Mesodermal cell (in vitro differentiated cells): ENCODE results near the gene SPATA12.
A peak's percentile ranks its signal among the peaks of the same experiment; 100 is the strongest.

Source experiments
- H3K27ac ChIP-seq: 2 replicates; pipeline ENCODE4 v1.7.0; 2013; ENCODE audit warnings: mild to moderate bottlenecking, low read depth, low read length, moderate library complexity; ENCODE audit not compliant: severe bottlenecking
- H3K36me3 ChIP-seq: 2 replicates; pipeline ENCODE4 v1.7.1; 2013; ENCODE audit warnings: mild to moderate bottlenecking, low read length, moderate library complexity; ENCODE audit not compliant: control insufficient read depth, insufficient read depth
- H3K4me1 ChIP-seq: one replicate; pipeline ENCODE4 v1.7.1; 2013; ENCODE audit warnings: mild to moderate bottlenecking, low read length; ENCODE audit not compliant: insufficient read depth, control insufficient read depth, poor library complexity, severe bottlenecking
- H3K4me3 ChIP-seq: 2 replicates; pipeline ENCODE4 v1.7.0; 2013; ENCODE audit warnings: low read length, control low read depth, mild to moderate bottlenecking; ENCODE audit not compliant: insufficient read depth, poor library complexity, severe bottlenecking; ENCODE audit errors: extremely low read depth
- H3K9me3 ChIP-seq: 2 replicates; pipeline ENCODE4 v1.7.1; 2013; ENCODE audit warnings: mild to moderate bottlenecking, low read length, moderate library complexity; ENCODE audit not compliant: control insufficient read depth
- WGBS, 2 experiments: methylation state at CpG; one replicate each; pipeline ENCODE4 v1.1.5; 2013; ENCODE audit warnings: missing lambda C conversion rate in 2 of 2; ENCODE audit not compliant: insufficient coverage in 2 of 2; 5-methylcytosine and 5-hydroxymethylcytosine counted together

Gene SPATA12

GRCh38 chr3:57110798-57111197 lies 50.3 kb downstream of the SPATA12 start:
- Histone ChIP-seq H3K9me3 (no peaks in the 10 kb centered on the region), H3K4me1 (peaks cover 15% of the 10 kb centered on the region), H3K4me3 (no peak overlapping the region), H3K36me3 (peaks cover 63% of the 10 kb centered on the region), H3K27ac (no peak overlapping the region)
- WGBS, 2 experiments, result 86 to 94% methylated on average over 10 to 11 of the region's 14 CpGs

- 94% methylated on average over 3 to 4 of the region's 5 CpGs for WGBS, 2 experiments
- H3K9me3 ChIP-seq, result no peaks in the 10 kb centered on the region
- peak overlapping the region; percentile 53 for H3K27ac ChIP-seq
- H3K4me3 ChIP-seq, result no peak overlapping the region
- peaks cover 15% of the 10 kb centered on the region for H3K4me1 ChIP-seq
- H3K36me3 ChIP-seq, result peaks cover 52% of the 10 kb centered on the region
Observed at GRCh38 chr3:57112206-57112605, 51.7 kb downstream of the SPATA12 start.

- Histone ChIP-seq H3K4me3 (no peak overlapping the region), H3K27ac (no peak overlapping the region), H3K36me3 (peaks cover 37% of the 10 kb centered on the region), H3K4me1 (peaks cover 9% of the 10 kb centered on the region), H3K9me3 (no peaks in the 10 kb centered on the region)
- no CpG with 5 or more reads among the region's 3 CpGs for WGBS, 2 experiments
Observed at GRCh38 chr3:57116501-57116900, 56.0 kb downstream of the SPATA12 start.

- 0 to 100% methylated on average over 1 to 2 of the region's 3 CpGs for WGBS, 2 experiments
- no peak overlapping the region for H3K27ac ChIP-seq
- H3K9me3 ChIP-seq, result no peaks in the 10 kb centered on the region
- no peaks in the 10 kb centered on the region for H3K4me1 ChIP-seq
- no peak overlapping the region for H3K4me3 ChIP-seq
- H3K36me3 ChIP-seq, result peaks cover 28% of the 10 kb centered on the region
Observed at GRCh38 chr3:57118254-57118653, 57.8 kb downstream of the SPATA12 start.

- no peak overlapping the region for H3K4me3 ChIP-seq
- peaks cover 18% of the 10 kb centered on the region for H3K36me3 ChIP-seq
- H3K4me1 ChIP-seq, result peaks cover 13% of the 10 kb centered on the region
- no peaks in the 10 kb centered on the region for H3K9me3 ChIP-seq
- H3K27ac ChIP-seq, result no peak overlapping the region
- WGBS, 2 experiments, result 97 to 100% methylated on average over 2 to 3 of the region's 3 CpGs
Observed at GRCh38 chr3:57120040-57120439, 59.6 kb downstream of the SPATA12 start.

GRCh38 chr3:57120451-57121174 lies 60.1 kb downstream of the SPATA12 start:
- 94 to 100% methylated on average over 1 to 3 of the region's 10 CpGs for WGBS, 2 experiments
- Histone ChIP-seq H3K4me1 (peaks cover 13% of the 10 kb centered on the region), H3K27ac (no peak overlapping the region), H3K9me3 (no peaks in the 10 kb centered on the region), H3K36me3 (peaks cover 19% of the 10 kb centered on the region), H3K4me3 (no peak overlapping the region)
